GM18508 (cell line): ENCODE results near the gene SPANXN2.
"Not testable (repeated sequence)": the region's sequence is repeated elsewhere in the genome, so short reads cannot be mapped to it uniquely, and the experiment has no call there.

Experiments used
- ATAC-seq: cut with Tn5 transposase; IDR thresholded peaks from one replicate; pipeline ENCODE4 v1.9.1; 2021; ENCODE audit warnings: moderate number of reproducible peaks; ENCODE audit not compliant: insufficient read depth, unreplicated experiment

SPANXN2 gene

DNA sequence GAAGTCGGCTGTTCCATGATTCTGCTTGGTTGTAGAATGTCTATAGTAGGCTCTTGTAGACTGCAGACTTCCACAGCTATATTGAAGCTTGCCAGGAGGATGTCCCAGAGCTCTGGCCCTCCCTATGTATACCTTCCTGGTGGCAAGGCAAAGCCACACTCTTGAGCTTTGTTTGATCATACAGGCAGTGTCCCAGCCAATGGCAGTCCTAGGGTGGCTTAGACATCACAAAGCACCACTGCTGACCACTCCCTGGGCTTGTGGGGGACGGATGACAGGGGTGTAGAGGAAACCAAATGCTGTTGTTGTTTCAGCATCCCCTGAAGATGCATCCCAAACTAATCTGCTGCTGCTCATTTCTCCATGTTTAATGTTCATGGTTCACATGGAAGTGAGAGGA, at the start of gene SPANXN2:
TSS of gene SPANXN2 (minus strand) at position 101 of the 400 bp plus-strand sequence. CDS start at position 17, 84 bp downstream.
- not testable (repeated sequence) for ATAC-seq

DNA sequence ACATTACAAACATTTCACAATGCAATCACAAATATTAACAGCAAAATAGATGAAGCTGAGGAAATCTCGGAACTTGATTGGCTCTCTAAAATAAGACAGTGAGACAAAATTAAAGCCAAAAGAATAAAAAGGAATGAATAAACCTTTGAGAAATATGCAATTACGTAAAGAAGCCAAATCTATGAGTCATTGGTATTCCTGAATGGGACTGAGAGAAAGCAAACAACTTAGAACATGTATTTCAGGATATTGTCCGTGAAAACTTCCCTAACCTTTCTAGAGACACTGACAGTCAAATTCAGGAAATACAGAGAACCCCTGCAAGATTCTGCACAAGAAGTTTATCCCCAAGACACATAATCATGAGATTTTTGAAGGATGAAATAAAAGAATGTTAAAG, 48.4 kb upstream of the SPANXN2 start:
- ATAC-seq: no peak

GRCh38 chrX:143767789-143768188, 47.2 kb upstream of the SPANXN2 start:
- not testable (repeated sequence) for ATAC-seq

DNA sequence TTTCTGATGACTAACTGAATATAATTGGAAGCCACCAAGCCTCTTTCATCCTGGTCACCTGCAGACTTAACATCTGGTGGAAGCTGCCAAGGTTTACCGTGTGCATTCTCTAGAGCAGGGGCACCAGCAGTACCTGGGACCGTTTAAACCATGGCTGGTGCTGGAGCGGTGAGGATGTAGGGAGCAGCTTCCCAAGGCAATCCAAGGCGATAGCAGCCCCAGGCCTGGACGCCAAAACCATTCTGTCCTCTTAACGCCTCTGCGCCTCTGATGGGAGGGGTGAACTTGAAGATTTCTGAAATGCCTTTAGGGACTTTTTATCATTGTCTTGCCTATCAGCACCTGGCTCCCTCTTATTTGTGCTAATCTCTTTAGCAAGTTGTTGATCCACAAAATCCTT, 37.3 kb upstream of the SPANXN2 start:
- no peak for ATAC-seq

- no peak for ATAC-seq
Observed at GRCh38 chrX:143757375-143757774, 36.8 kb upstream of the SPANXN2 start.

- no peak for ATAC-seq
Observed at GRCh38 chrX:143754183-143754582, 33.6 kb upstream of the SPANXN2 start.

GRCh38 chrX:143733866-143734265, 13.3 kb upstream of the SPANXN2 start:
- ATAC-seq: no peak

GRCh38 chrX:143726296-143726695, 5.7 kb upstream of the SPANXN2 start:
- ATAC-seq: no peak

GRCh38 chrX:143701460-143701859, 19.1 kb downstream of the SPANXN2 start:
- no peak for ATAC-seq

GRCh38 chrX:143694885-143695284, 25.7 kb downstream of the SPANXN2 start:
- no peak for ATAC-seq

DNA sequence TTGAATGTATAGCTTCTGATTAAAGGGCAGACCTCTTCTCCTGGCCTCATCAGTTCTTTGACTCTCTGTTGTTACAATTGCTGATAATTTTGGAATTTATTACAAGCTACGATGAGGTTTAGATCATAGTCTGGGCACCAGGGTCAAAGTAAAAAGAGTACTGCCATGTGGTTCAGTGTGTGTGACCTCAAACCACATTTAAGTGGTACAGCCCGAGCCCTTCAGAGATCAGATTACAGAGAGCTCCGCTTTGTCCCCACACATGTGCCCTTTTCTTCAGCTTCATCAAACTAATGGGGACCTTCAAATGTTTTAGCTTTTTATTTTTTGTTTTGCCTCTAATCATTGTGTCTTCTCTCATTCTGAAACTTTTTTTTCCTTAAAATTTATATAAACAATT, 37.1 kb downstream of the SPANXN2 start:
- ATAC-seq: no peak

DNA sequence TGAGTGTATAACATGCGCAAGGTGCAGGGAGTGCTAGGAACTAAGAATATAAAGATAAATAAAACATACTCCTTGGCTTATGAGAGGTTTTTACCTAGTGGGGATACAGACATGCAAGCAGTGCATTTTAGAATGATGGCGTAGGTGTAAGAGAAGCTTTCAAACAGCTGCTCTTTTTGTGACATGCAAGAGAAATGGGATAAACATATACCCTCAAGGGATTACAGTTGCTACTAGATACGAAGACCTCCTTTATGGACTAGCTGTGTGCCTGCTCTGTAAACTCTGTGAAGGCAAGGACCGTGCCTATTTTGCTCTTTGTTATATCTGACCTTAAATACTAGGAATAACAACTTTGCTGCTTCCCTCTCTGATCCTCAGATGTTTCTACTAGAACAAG, 45.6 kb downstream of the SPANXN2 start:
- ATAC-seq: no peak

- no peak for ATAC-seq
Observed at GRCh38 chrX:143669395-143669794, 51.2 kb downstream of the SPANXN2 start.

DNA sequence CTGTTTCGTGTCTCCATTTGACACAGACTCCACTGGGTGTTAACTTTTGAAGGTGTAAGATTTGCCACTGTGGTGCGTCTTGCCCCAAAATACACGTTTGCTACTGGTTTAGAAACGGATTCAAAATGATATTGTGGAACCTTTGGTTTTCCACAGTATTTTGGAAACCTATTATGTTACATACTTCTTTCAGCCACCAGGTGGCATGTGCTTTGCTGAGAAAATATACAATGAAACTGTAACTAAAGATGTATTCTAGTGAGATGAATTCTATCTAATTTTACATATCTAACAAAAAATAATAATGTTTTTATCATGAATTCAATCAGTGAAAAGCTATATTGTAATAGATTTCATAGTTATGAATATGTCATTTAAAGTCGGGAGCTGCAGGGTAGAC, 56.2 kb downstream of the SPANXN2 start:
- no peak for ATAC-seq

DNA sequence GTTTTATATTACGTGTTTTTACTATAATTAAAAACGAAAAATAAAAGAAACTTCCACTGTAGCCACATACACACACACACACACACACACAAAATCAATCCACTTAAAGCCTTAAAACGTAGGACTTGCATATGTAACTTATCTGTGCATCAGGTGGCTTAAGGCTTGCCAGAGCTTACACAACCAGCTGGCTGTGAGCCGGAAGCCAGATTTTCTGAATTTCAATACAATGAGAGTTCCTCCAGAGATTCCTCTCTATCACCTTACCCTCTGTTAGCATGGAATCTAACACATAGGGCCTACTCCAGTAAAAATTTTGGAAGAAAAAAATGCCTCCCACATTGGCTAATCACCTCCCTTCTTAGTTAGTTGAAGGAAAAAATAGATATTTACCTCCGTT, 56.8 kb downstream of the SPANXN2 start:
- no peak for ATAC-seq
